ENCODE measurements around the gene LRRC4C. TPM values are rescaled to one million over a fixed set of nuclear protein-coding genes. Genes with fewer than 3 reads are reported as not detected.
"Not testable (repeated sequence)": the region's sequence is repeated elsewhere in the genome, so short reads cannot be mapped to it uniquely, and the experiment has no call there.

The LRRC4C gene
- polyA plus RNA-seq, 1 of the 3 experiments (the other 2 are of a cell fraction): 0.16 TPM

DNA sequence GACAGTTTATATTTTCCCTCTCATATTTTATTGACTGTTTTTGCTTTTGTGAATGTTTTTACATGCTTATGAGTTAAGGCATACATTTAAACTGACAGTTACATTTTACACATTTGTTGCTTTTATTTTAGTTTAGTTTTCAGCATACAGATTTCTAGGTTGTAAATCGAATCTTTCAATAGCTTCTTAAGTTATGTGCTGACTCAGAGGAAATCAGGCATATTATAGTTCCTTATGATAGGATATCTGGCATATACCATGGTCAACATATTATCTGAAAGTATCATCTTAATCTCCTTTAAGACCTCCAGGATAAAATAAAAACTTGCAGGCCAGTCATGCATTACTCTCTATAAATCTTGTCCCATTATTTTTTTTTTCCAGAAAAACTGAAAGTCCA, 916.6 kb downstream of the LRRC4C start:
- Histone ChIP-seq H3F3A (replicated peaks; ENCODE audit: insufficient read depth) (no peaks in the 10 kb centered on the region), H3K4me3 (ENCODE audit: low read depth in 2 of 2, low read length in 1 of 2) (no peak overlapping the region), H3K36me3 (replicated peaks in 1 of 2; ENCODE audit: control insufficient read depth in 1 of 2, insufficient read depth in 2 of 2, low read length in 1 of 2) (no peaks in the 10 kb centered on the region), H3K9me3 (no peaks in the 10 kb centered on the region), H3K4me2 (no peak overlapping the region), H3K9ac (no peak overlapping the region), H3K27ac (ENCODE audit: low read depth in 2 of 2, low read length in 1 of 2) (no peak overlapping the region), H3K27me3 (ENCODE audit: insufficient read depth) (no peaks in the 10 kb centered on the region), H3K79me2 (ENCODE audit: insufficient read depth) (no peaks in the 10 kb centered on the region), H2AFZ (ENCODE audit: low read depth) (no peak overlapping the region), H3K9me2 (no peaks in the 10 kb centered on the region), H4K20me1 (ENCODE audit: insufficient read depth) (no peaks in the 10 kb centered on the region), H3K4me1 (ENCODE audit: control insufficient read depth in 1 of 2, insufficient read depth in 2 of 2, low read depth in 1 of 2, low read length in 1 of 2) (no peaks in the 10 kb centered on the region)
- POLR2A ChIA-PET: no interaction called here
- TF ChIP-seq SIN3A (IDR thresholded peaks at IDR 0.05; ENCODE audit: borderline replicate concordance, low read depth, low read length): no peak
- no peak for TF ChIP-seq RXRA (IDR thresholded peaks at IDR 0.05; ENCODE audit: borderline replicate concordance, low read depth)
- no peak for TF ChIP-seq SMC3 (IDR thresholded peaks at IDR 0.05; ENCODE audit: low read depth, low read length)
- TF ChIP-seq TEAD4 (IDR thresholded peaks at IDR 0.05; ENCODE audit: borderline replicate concordance, insufficient read depth): no peak
- WGBS (ENCODE audit: low lambda C conversion rate): 2% methylated on average over 1 of the region's 1 CpG
- CTCF ChIA-PET: no interaction called here
- no peak for DNase-seq

DNA sequence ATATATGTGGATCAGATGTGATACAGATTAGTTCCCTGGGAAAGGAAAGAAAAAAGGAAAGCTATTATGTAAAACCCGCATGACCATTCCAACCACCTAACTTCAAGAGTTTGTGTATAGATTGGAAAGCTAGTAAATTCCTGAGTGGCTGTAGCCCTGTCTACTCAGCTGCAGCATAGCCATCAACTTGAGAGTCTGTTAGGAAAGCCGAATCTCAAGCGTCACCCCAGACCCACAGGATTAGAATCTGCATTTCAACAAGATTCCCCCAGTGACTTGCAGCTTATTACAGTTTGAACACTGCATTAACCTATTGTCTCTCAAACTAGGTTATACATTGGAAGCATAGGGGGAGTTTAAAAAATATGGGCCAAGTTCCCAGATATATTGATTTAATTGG, 921.7 kb downstream of the LRRC4C start:
- no peak overlapping the region for H3K27ac ChIP-seq (ENCODE audit: low read depth in 2 of 2, low read length in 1 of 2)
- no peaks in the 10 kb centered on the region for H3K9me3 ChIP-seq
- no peak overlapping the region for H3K4me3 ChIP-seq (ENCODE audit: low read depth in 2 of 2, low read length in 1 of 2)
- no peak for DNase-seq
- H3K27me3 ChIP-seq (ENCODE audit: insufficient read depth): no peaks in the 10 kb centered on the region
- CTCF ChIA-PET: no interaction called here
- WGBS (ENCODE audit: low lambda C conversion rate): 33% methylated on average over 3 of the region's 3 CpGs
- H3K9me2 ChIP-seq: no peaks in the 10 kb centered on the region
- H3K4me1 ChIP-seq (ENCODE audit: control insufficient read depth in 1 of 2, insufficient read depth in 2 of 2, low read depth in 1 of 2, low read length in 1 of 2): no peaks in the 10 kb centered on the region
- H3F3A ChIP-seq (replicated peaks; ENCODE audit: insufficient read depth): no peaks in the 10 kb centered on the region
- TF ChIP-seq GABPA (IDR thresholded peaks at IDR 0.05; ENCODE audit: low read depth) (no peak), SMC3 (IDR thresholded peaks at IDR 0.05; ENCODE audit: low read depth, low read length) (no peak), NFIC (IDR thresholded peaks at IDR 0.05; ENCODE audit: borderline replicate concordance) (no peak), TEAD4 (IDR thresholded peaks at IDR 0.05; ENCODE audit: borderline replicate concordance, insufficient read depth) (no peak), POLR2AphosphoS5 (IDR thresholded peaks at IDR 0.05; ENCODE audit: low read depth, low read length) (no peak), RXRA (IDR thresholded peaks at IDR 0.05; ENCODE audit: borderline replicate concordance, low read depth) (no peak), JUND (IDR thresholded peaks at IDR 0.05) (no peak), EZH2phosphoT487 (IDR thresholded peaks at IDR 0.05; ENCODE audit: borderline replicate concordance, low read depth) (no peak), TCF12 (IDR thresholded peaks at IDR 0.05) (no peak)
- TF ChIP-seq, protein P1, sequence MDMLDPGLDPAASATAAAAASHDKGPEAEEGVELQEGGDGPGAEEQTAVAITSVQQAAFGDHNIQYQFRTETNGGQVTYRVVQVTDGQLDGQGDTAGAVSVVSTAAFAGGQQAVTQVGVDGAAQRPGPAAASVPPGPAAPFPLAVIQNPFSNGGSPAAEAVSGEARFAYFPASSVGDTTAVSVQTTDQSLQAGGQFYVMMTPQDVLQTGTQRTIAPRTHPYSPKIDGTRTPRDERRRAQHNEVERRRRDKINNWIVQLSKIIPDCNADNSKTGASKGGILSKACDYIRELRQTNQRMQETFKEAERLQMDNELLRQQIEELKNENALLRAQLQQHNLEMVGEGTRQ (IDR thresholded peaks at IDR 0.05; ENCODE audit: borderline replicate concordance, low read depth, low read length): no peak
- TF ChIP-seq, protein P2, sequence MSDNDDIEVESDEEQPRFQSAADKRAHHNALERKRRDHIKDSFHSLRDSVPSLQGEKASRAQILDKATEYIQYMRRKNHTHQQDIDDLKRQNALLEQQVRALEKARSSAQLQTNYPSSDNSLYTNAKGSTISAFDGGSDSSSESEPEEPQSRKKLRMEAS (IDR thresholded peaks at IDR 0.05; ENCODE audit: low read depth): no peak
- TF ChIP-seq, protein P3, sequence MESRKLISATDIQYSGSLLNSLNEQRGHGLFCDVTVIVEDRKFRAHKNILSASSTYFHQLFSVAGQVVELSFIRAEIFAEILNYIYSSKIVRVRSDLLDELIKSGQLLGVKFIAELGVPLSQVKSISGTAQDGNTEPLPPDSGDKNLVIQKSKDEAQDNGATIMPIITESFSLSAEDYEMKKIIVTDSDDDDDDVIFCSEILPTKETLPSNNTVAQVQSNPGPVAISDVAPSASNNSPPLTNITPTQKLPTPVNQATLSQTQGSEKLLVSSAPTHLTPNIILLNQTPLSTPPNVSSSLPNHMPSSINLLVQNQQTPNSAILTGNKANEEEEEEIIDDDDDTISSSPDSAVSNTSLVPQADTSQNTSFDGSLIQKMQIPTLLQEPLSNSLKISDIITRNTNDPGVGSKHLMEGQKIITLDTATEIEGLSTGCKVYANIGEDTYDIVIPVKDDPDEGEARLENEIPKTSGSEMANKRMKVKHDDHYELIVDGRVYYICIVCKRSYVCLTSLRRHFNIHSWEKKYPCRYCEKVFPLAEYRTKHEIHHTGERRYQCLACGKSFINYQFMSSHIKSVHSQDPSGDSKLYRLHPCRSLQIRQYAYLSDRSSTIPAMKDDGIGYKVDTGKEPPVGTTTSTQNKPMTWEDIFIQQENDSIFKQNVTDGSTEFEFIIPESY (IDR thresholded peaks at IDR 0.05; ENCODE audit: borderline replicate concordance, low read depth): no peak
- TF ChIP-seq, protein P4, sequence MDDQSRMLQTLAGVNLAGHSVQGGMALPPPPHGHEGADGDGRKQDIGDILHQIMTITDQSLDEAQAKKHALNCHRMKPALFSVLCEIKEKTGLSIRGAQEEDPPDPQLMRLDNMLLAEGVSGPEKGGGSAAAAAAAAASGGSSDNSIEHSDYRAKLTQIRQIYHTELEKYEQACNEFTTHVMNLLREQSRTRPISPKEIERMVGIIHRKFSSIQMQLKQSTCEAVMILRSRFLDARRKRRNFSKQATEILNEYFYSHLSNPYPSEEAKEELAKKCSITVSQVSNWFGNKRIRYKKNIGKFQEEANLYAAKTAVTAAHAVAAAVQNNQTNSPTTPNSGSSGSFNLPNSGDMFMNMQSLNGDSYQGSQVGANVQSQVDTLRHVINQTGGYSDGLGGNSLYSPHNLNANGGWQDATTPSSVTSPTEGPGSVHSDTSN (IDR thresholded peaks at IDR 0.05): no peak
- H3K79me2 ChIP-seq (ENCODE audit: insufficient read depth): no peaks in the 10 kb centered on the region
- no peak overlapping the region for H2AFZ ChIP-seq (ENCODE audit: low read depth)
- POLR2A ChIA-PET: no interaction called here
- H3K4me2 ChIP-seq: no peak overlapping the region
- no peaks in the 10 kb centered on the region for H3K36me3 ChIP-seq (replicated peaks in 1 of 2; ENCODE audit: control insufficient read depth in 1 of 2, insufficient read depth in 2 of 2, low read length in 1 of 2)
- no peaks in the 10 kb centered on the region for H4K20me1 ChIP-seq (ENCODE audit: insufficient read depth)
- H3K9ac ChIP-seq: no peak overlapping the region

DNA sequence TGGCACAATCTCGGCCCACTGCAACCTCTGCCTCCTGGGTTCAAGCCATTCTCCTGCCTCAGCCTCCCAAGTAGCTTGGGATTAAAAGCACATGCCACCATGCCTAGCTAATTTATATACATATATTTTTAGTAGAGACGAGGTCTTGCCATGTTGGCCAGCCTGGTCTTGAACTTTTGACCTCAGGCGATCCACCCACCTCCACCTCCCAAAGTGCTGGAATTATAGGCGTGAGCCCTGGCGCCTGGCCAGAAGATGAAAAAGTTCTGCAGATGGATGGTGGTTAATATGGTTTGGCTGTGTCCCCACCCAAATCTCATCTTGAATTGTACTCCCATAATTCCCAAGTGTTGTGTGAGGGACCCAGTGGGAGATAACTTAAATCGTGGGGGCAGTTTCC, 937.4 kb downstream of the LRRC4C start:
- H3K27ac ChIP-seq (ENCODE audit: low read depth in 2 of 2, low read length in 1 of 2); H3K4me1 ChIP-seq (ENCODE audit: control insufficient read depth in 1 of 2, insufficient read depth in 2 of 2, low read depth in 1 of 2, low read length in 1 of 2); H3K9ac ChIP-seq; H3K9me3 ChIP-seq; H3K27me3 ChIP-seq (ENCODE audit: insufficient read depth); H3F3A ChIP-seq (replicated peaks; ENCODE audit: insufficient read depth); H3K4me2 ChIP-seq; H4K20me1 ChIP-seq (ENCODE audit: insufficient read depth); H3K9me2 ChIP-seq; H3K4me3 ChIP-seq (ENCODE audit: low read depth in 2 of 2, low read length in 1 of 2); H3K79me2 ChIP-seq (ENCODE audit: insufficient read depth); H2AFZ ChIP-seq (ENCODE audit: low read depth); POLR2A ChIA-PET; CTCF ChIA-PET; DNase-seq; H3K36me3 ChIP-seq (replicated peaks in 1 of 2; ENCODE audit: control insufficient read depth in 1 of 2, insufficient read depth in 2 of 2, low read length in 1 of 2): not testable (repeated sequence)
- WGBS (ENCODE audit: low lambda C conversion rate): 36% methylated on average over 6 of the region's 6 CpGs

Measured in SK-N-SH (cell line).